WI38 (cell line): ENCODE results near the gene KRT4.

Experiments used
- H3K4me3 ChIP-seq: 2 replicates; pipeline ENCODE4 v1.5.1; 2011; ENCODE audit warnings: low read depth, mild to moderate bottlenecking, control low read depth, low read length
- TF ChIP-seq, protein P1 (sequence below): IDR thresholded peaks from 2 replicates; pipeline ENCODE4 v1.5.1; 2012; ENCODE audit warnings: low read depth, mild to moderate bottlenecking, control low read depth, low read length

KRT4 gene

DNA sequence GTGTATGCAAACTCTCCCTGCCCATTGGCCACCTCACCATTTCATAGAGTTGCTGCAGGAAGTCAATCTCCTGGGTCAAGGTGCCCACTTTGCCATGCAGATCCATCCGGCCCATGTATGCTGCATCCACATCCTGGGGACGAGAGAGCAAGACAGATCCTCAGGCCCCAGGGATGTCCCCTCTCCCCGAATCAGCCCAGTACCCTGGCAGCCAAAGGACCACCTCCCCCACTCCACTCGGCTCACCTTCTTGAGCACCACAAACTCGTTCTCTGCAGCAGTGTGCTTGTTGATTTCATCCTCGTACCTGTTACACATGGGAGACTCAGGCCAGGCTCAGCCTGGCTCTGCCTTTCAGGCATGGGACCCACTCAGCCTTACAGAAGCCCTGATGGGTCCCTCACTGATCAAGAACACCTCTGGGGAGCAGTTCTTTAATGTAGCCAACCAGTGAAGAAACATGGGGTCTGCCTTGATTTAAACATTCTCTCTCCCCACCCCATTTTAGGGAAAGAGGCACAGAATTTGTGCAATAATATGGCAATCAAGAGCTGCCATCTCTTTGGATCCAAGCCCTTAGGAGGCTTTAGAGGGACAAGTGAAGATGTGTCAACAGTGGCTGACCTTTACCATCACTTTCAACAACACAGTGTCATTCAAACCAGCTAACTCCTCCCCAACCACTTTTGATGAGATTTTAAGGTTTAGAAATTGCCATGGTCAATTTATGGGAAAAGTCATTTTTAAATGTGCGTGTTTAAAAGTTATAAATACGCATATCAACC lies 16.3 kb upstream of the KRT4 start:
- TF ChIP-seq, protein P1, sequence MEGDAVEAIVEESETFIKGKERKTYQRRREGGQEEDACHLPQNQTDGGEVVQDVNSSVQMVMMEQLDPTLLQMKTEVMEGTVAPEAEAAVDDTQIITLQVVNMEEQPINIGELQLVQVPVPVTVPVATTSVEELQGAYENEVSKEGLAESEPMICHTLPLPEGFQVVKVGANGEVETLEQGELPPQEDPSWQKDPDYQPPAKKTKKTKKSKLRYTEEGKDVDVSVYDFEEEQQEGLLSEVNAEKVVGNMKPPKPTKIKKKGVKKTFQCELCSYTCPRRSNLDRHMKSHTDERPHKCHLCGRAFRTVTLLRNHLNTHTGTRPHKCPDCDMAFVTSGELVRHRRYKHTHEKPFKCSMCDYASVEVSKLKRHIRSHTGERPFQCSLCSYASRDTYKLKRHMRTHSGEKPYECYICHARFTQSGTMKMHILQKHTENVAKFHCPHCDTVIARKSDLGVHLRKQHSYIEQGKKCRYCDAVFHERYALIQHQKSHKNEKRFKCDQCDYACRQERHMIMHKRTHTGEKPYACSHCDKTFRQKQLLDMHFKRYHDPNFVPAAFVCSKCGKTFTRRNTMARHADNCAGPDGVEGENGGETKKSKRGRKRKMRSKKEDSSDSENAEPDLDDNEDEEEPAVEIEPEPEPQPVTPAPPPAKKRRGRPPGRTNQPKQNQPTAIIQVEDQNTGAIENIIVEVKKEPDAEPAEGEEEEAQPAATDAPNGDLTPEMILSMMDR: no peak
- H3K4me3 ChIP-seq: no peak overlapping the region

DNA sequence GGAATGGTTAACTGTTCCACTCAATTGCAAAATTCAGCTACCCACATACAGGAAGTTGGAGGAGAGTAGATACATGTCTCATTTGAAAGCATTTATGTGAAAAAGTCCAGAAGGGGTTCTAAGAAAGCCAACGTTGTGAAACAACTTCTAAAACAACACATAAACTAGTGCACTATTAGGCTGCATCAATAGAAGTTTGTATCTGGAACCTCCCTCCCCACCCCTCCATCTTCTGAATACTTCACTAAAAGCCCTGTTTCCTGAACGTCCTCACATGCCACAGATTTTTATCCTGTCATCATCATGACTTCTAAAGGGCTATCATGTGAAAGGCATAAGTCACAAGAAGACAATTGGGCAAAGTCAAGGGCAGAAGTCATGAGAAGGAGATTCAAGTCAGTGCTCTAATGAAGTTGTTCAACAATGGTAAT lies 14.7 kb upstream of the KRT4 start:
- TF ChIP-seq, protein P1: no peak
- no peak overlapping the region for H3K4me3 ChIP-seq

DNA sequence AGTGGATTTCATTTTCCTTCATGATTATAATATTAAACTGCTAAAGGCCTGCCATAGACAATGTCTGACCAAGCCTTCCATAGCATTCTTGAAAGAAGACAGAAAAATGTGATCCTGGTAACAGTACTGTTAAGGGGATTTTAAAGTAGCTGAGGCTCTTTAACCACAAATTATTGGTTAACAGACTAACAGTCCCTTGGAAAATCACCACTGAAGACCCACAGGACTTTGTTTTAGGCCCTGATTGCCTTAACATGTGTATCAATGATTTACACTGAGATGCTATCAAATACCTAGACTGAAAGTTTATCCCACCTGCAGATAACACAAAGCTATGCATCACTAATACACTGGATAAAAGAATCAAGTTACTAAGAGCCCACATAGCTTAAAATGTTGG lies 14.2 kb upstream of the KRT4 start:
- TF ChIP-seq, protein P1: no peak
- no peak overlapping the region for H3K4me3 ChIP-seq

DNA sequence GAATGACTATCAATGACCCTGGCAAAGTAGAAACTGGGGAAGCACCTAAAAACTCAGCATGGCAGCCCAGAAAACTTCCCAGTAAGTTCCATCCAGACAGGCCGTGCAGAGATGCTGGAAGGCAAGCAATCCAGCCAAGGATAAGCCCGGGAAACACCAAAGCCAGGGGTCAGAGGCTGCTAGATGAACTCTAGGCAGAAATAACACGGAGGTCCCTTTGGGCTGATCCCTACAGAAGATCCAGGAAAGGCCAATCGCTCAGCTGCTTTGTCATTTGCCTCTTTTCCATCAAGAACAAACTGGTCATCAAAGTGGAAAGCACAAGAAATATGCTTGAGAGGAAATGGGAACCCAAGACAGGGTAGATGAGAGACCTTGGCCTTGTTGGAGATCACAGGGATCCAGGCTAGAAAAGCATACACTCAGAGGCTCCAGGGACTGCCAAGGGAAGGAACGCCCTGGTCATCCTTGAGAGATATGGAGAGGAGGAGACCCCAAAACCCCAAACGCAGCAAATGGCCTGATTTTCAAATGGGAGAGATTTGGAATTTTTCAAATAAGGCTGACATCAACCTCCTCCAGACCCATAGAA lies 13.7 kb upstream of the KRT4 start:
- TF ChIP-seq, protein P1: no peak
- no peak overlapping the region for H3K4me3 ChIP-seq

DNA sequence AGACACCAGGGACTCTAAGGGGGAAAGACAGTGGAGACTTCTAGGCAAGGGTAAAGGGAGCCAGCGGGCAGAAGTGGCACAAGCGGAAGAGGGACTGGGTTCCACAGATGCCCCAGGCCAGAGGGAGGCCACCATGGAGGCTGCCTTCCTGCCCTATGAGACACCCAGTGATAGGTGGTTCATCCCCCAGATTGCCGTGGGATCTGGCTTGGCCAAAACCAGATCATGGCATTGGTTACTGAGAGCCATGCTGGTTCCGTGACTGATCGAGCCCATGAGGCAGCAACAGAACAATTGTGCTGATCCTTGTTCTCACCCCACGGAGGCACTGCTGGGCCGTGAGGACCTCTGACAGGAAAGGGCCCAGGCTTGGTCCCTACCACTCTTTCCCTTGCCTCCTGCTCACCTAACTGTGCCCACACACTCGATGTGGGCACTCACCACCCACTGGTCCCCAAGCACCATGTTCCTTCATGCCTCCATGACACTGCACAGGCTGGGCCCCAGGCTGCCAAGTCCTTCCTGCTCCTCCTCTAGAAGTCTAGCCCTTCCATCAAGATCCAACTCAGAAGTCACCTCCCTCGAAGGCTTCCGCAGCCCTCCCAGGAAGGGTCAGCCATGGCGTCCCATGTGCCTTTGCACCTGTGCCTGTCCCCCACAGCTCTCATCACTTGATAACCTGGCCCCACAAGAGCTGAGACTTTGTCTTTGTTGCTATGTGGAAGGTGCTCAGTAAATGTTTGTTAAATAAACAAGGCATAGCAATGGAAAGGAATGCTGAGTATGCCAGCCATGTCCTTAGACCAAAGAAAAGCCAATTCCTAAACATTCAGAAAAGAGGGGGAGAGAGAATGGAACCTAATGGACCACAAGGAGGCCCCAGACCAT lies 12.9 kb upstream of the KRT4 start:
- no peak overlapping the region for H3K4me3 ChIP-seq
- TF ChIP-seq, protein P1: no peak

DNA sequence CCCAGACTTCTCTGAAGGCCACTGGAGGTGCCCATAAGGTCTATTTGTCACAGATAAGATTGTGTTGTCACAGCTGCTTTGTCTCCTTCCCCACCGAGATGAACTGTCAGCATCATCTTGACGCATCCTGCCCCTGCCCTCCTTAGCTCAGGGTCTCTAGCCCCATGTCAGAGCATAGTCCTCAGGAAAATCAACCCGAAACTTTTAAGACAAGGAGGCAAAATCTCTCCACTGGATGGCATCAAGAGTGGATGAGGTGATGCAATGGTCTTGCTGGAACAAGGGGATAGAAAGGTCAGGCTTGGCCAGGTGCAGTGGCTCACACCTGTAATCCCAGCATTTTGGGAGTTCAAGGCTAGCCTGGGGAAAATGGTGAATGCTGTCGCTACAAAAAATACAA lies 12.0 kb upstream of the KRT4 start:
- H3K4me3 ChIP-seq: no peak overlapping the region
- TF ChIP-seq, protein P1: no peak
